ENCODE results near the gene HDGFL2.

HDGFL2 gene

GRCh38 chr19:4499855-4500254 lies 27.8 kb downstream of the HDGFL2 start:
- DNase-seq (ENCODE audit: low read depth) = no peak
- no peak for TF ChIP-seq CTCF (IDR thresholded peaks at IDR 0.05; ENCODE audit: low read depth, low read length, missing control alignments)
- no peak overlapping the region for H3K4me3 ChIP-seq (ENCODE audit: low read depth, low read length)

DNA sequence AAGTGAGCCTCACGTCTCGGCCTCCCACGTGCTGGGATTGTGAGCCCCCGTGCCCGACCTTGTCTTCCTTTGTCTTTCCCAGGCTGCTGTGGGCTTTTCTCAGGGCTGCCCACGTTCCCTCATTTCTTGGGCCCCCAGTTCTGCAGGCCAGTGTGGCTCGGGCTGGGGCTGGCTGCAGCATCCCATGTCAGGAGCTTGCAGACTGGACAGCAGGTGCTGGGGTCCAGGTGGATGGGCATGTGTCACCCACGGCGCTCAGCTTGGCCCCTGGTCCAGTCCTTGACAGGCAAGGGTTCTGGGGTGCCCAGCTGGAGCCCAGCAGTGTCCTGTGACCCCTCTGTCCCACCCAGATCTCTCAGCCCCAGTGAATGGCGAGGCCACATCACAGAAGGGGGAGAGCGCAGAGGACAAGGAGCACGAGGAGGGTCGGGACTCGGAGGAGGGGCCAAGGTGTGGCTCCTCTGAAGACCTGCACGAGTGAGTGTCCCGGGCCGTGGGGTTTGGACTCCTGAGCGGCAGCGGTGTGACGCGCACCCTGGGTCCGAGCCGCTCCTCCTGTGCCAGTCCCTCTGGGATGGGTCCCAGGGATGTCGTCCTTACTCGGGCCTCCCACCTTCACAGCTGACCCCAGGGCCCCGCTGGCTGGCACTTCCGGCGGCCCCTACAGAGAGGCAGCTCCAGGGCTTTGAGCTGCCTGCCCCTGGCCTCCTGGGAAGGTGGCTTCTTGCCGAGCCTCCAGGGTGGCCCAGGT lies 28.9 kb downstream of the HDGFL2 start:
- no peak overlapping the region for H3K4me3 ChIP-seq (ENCODE audit: low read depth, low read length)
- DNase-seq (ENCODE audit: low read depth) = no peak
- TF ChIP-seq CTCF (IDR thresholded peaks at IDR 0.05; ENCODE audit: low read depth, low read length, missing control alignments) = no peak

GRCh38 chr19:4501691-4502090 lies 29.6 kb downstream of the HDGFL2 start:
- DNase-seq (ENCODE audit: low read depth) = no peak
- TF ChIP-seq CTCF (IDR thresholded peaks at IDR 0.05; ENCODE audit: low read depth, low read length, missing control alignments) = no peak
- no peak overlapping the region for H3K4me3 ChIP-seq (ENCODE audit: low read depth, low read length)

GRCh38 chr19:4502282-4503131 lies 30.4 kb downstream of the HDGFL2 start:
- H3K4me3 ChIP-seq (ENCODE audit: low read depth, low read length) = no peak overlapping the region
- no peak for TF ChIP-seq CTCF (IDR thresholded peaks at IDR 0.05; ENCODE audit: low read depth, low read length, missing control alignments)

GRCh38 chr19:4503132-4503824 lies 31.2 kb downstream of the HDGFL2 start:
- DNase-seq (ENCODE audit: low read depth) = no peak
- TF ChIP-seq CTCF (IDR thresholded peaks at IDR 0.05; ENCODE audit: low read depth, low read length, missing control alignments) = no peak
- H3K4me3 ChIP-seq (ENCODE audit: low read depth, low read length) = no peak overlapping the region

More at GRCh38 chr19:4502282-4503131, 30.4 kb downstream of the HDGFL2 start:
- no peak for DNase-seq (ENCODE audit: low read depth)

DNA sequence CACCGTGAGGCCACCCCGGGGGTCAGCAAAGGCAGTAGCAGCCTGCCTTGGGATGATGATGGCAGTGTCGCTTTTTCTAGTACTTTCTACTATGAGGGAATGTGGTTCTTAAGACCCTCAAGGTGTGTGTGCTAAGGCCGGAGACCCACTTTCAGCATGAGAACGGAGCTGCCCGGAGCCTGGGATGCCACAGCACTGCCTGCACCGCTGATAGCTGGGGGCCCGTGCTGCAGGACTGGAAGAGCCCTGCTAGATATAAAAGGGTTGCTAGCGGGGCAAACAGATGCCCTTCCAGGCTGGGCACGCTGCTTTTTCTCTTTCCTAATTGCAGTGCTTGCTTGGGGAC lies 31.7 kb downstream of the HDGFL2 start:
- no peak for TF ChIP-seq CTCF (IDR thresholded peaks at IDR 0.05; ENCODE audit: low read depth, low read length, missing control alignments)
- no peak for DNase-seq (ENCODE audit: low read depth)
- no peak overlapping the region for H3K4me3 ChIP-seq (ENCODE audit: low read depth, low read length)

All from GM12864 (cell line).